ENCODE measurements around the gene PDIK1L.

PDIK1L gene

GRCh38 chr1:26124418-26125331 is 13.1 kb downstream of the PDIK1L start:
- DNase-seq, result no peak

GRCh38 chr1:26125382-26125781 is 13.8 kb downstream of the PDIK1L start:
- DNase-seq, result no peak

GRCh38 chr1:26125946-26126320 is 14.3 kb downstream of the PDIK1L start:
- DNase-seq, result no peak

- DNase-seq, result peak; percentile 90
These were observed 14.9 kb downstream of the PDIK1L start for GRCh38 chr1:26126321-26127084.

GRCh38 chr1:26127235-26128163 is 15.9 kb downstream of the PDIK1L start:
- no peak for DNase-seq

- no peak for DNase-seq
These were observed 18.2 kb downstream of the PDIK1L start for GRCh38 chr1:26129778-26130177.

GRCh38 chr1:26130695-26131094 is 19.1 kb downstream of the PDIK1L start:
- DNase-seq, result no peak

- DNase-seq, result no peak
These were observed 20.7 kb downstream of the PDIK1L start for GRCh38 chr1:26132128-26132833.

- DNase-seq, result no peak
These were observed 21.2 kb downstream of the PDIK1L start for GRCh38 chr1:26132834-26133167.

GRCh38 chr1:26134466-26134865 is 22.8 kb downstream of the PDIK1L start:
- DNase-seq, result no peak

GRCh38 chr1:26138974-26139558 is 27.4 kb downstream of the PDIK1L start:
- no peak for DNase-seq

- no peak for DNase-seq
These were observed 30.5 kb downstream of the PDIK1L start for GRCh38 chr1:26142159-26142558.

GRCh38 chr1:26145041-26145959 is 33.7 kb downstream of the PDIK1L start:
- peak; percentile 77 for DNase-seq

GRCh38 chr1:26145960-26146294 is 34.3 kb downstream of the PDIK1L start:
- no peak for DNase-seq

- no peak for DNase-seq
These were observed 37.3 kb downstream of the PDIK1L start for GRCh38 chr1:26148887-26149286.

GRCh38 chr1:26153966-26154532 is 42.4 kb downstream of the PDIK1L start:
- DNase-seq, result no peak

- DNase-seq, result no peak
These were observed 43.1 kb downstream of the PDIK1L start for GRCh38 chr1:26154750-26155149.

- DNase-seq, result no peak
These were observed 44.0 kb downstream of the PDIK1L start for GRCh38 chr1:26155370-26156284.

GRCh38 chr1:26156285-26157038 is 44.8 kb downstream of the PDIK1L start:
- no peak for DNase-seq

Data from CD4-positive, alpha-beta T cell treated with Interleukin-21 for 1 hour (primary cell).